ENCODE measurements around the gene SMYD5.

- TF ChIP-seq CTCF (IDR thresholded peaks at IDR 0.05) (no peak), EZH2 (IDR thresholded peaks at IDR 0.05; ENCODE audit: borderline replicate concordance, insufficient read depth, low read depth, low read length, poor library complexity, severe bottlenecking) (no peak)
These were observed 51.4 kb downstream of the SMYD5 start for GRCh38 chr2:73265298-73266060.

All from B cell (primary cell).